Liver (tissue), 9 donors: Measurements from ENCODE around the gene DNM2. TPM values are rescaled to one million over a fixed set of nuclear protein-coding genes. Genes with fewer than 3 reads are reported as not detected.

Experiments used
- DNase-seq: peaks from one replicate; pipeline ENCODE4 v3.0.0-alpha.2; 2017; ENCODE audit warnings: low spot score
- H3K27ac ChIP-seq, 2 donors: one replicate each; pipeline ENCODE4 v1.7.0; 2013; ENCODE audit warnings: inconsistent platforms in 2 of 2, low read length in 2 of 2, control low read depth in 1 of 2, low read depth in 1 of 2, mild to moderate bottlenecking in 1 of 2
- H3K27me3 ChIP-seq, 4 donors: one replicate each; pipeline versions ENCODE4 v1.6.1 to v1.7.0; 2013; ENCODE audit warnings: low read length in 3 of 4, inconsistent platforms in 1 of 4, mild to moderate bottlenecking in 1 of 4, moderate library complexity in 1 of 4; ENCODE audit not compliant: control insufficient read depth in 4 of 4, insufficient read depth in 4 of 4
- H3K36me3 ChIP-seq, 4 donors: one replicate each; pipeline versions ENCODE4 v1.6.1 to v1.7.0; 2013; ENCODE audit warnings: low read length in 3 of 4, mild to moderate bottlenecking in 3 of 4, low read depth in 1 of 4, moderate library complexity in 1 of 4; ENCODE audit not compliant: control insufficient read depth in 4 of 4, insufficient read depth in 3 of 4
- H3K4me1 ChIP-seq, 4 donors: one replicate each; pipeline versions ENCODE4 v1.6.1 to v1.7.0; 2013; ENCODE audit warnings: low read length in 3 of 4, mild to moderate bottlenecking in 3 of 4, moderate library complexity in 1 of 4; ENCODE audit not compliant: control insufficient read depth in 4 of 4, insufficient read depth in 4 of 4
- H3K4me3 ChIP-seq, 3 donors: one replicate each; pipeline versions ENCODE4 v1.6.1 to v1.7.0; 2013; ENCODE audit warnings: low read length in 3 of 3, control low read depth in 1 of 3, low read depth in 1 of 3, mild to moderate bottlenecking in 1 of 3
- H3K9ac ChIP-seq, 2 donors: one replicate each; pipeline ENCODE4 v1.7.0; 2013; ENCODE audit warnings: low read length in 2 of 2, mild to moderate bottlenecking in 2 of 2, moderate library complexity in 2 of 2, control low read depth in 1 of 2, low read depth in 1 of 2
- H3K9me3 ChIP-seq, 4 donors: one replicate each; pipeline versions ENCODE4 v1.6.1 to v1.7.0; 2013; ENCODE audit warnings: low read length in 3 of 4; ENCODE audit not compliant: control insufficient read depth in 4 of 4
- ATF3 ChIP-seq: IDR thresholded peaks from 2 replicates; pipeline ENCODE4 v1.6.1; 2016; ENCODE audit warnings: antibody characterized with exemption
- EGR1 ChIP-seq, 2 donors: IDR thresholded peaks; 2 replicates each; pipeline ENCODE4 v1.6.1; 2016 to 2018; ENCODE audit warnings: antibody characterized with exemption in 2 of 2, low read depth in 2 of 2
- FOXA1 ChIP-seq: IDR thresholded peaks from 2 replicates; pipeline ENCODE4 v1.6.1; 2016; ENCODE audit warnings: antibody characterized with exemption
- FOXA2 ChIP-seq: IDR thresholded peaks from 2 replicates; pipeline ENCODE4 v1.6.1; 2016; ENCODE audit warnings: antibody characterized with exemption
- GABPA ChIP-seq, 2 donors: IDR thresholded peaks in 1 of 2; conservative IDR thresholded peaks in 1 of 2; 2 replicates each; pipeline ENCODE4 v1.6.1; 2016; ENCODE audit warnings: antibody characterized with exemption in 2 of 2, mild to moderate bottlenecking in 1 of 2, moderate library complexity in 1 of 2
- HNF4A ChIP-seq, 2 donors: conservative IDR thresholded peaks; 2 replicates each; pipeline ENCODE4 v1.6.1; 2016; ENCODE audit warnings: antibody characterized with exemption in 2 of 2, mild to moderate bottlenecking in 2 of 2
- HNF4G ChIP-seq: IDR thresholded peaks from 2 replicates; pipeline ENCODE4 v1.6.1; 2016; ENCODE audit warnings: antibody characterized with exemption
- JUND ChIP-seq, 2 donors: IDR thresholded peaks; 2 replicates each; pipeline ENCODE4 v1.6.1; 2016; ENCODE audit warnings: antibody characterized with exemption in 2 of 2
- MAX ChIP-seq: IDR thresholded peaks from 2 replicates; pipeline ENCODE4 v1.6.1; 2016; ENCODE audit warnings: antibody characterized with exemption
- NR2F2 ChIP-seq: IDR thresholded peaks from 2 replicates; pipeline ENCODE4 v1.6.1; 2016; ENCODE audit warnings: antibody characterized with exemption
- RAD21 ChIP-seq, 2 donors: IDR thresholded peaks; 2 replicates each; pipeline ENCODE4 v1.6.1; 2016; ENCODE audit warnings: antibody characterized with exemption in 2 of 2, mild to moderate bottlenecking in 2 of 2
- RXRA ChIP-seq, 2 donors: IDR thresholded peaks; 2 replicates each; pipeline ENCODE4 v1.6.1; 2017 to 2018; ENCODE audit warnings: antibody characterized with exemption in 2 of 2, mild to moderate bottlenecking in 1 of 2
- SP1 ChIP-seq: IDR thresholded peaks from 2 replicates; pipeline ENCODE4 v1.6.1; 2018; ENCODE audit warnings: antibody characterized with exemption, mild to moderate bottlenecking
- TAF1 ChIP-seq: conservative IDR thresholded peaks from 2 replicates; pipeline ENCODE4 v1.6.1; 2016; ENCODE audit warnings: antibody characterized with exemption, mild to moderate bottlenecking
- YY1 ChIP-seq: IDR thresholded peaks from 2 replicates; pipeline ENCODE4 v1.6.1; 2016; ENCODE audit warnings: antibody characterized with exemption, mild to moderate bottlenecking
- ZBTB33 ChIP-seq: IDR thresholded peaks from 2 replicates; pipeline ENCODE4 v1.6.1; 2016; ENCODE audit warnings: antibody characterized with exemption
- WGBS: extraction: QIAGEN DNeasy Blood & Tissue Kit; methylation state at CpG from one replicate; pipeline ENCODE4 v1.1.7; 2013; 5-methylcytosine and 5-hydroxymethylcytosine counted together
- polyA plus RNA-seq, 2 donors: library from polyadenylated mRNA; stranded (reverse) in 1 of 2; unstranded in 1 of 2; fragments of 200-250 nt in 1 of 2; fragments of >200 nt in 1 of 2; fragmentation: Nextera tagmentation in 1 of 2; extraction: Ambion mirVana in 1 of 2; gene quantifications; one replicate each; pipeline versions ENCODE4 v1.2.1 to v1.2.3, GENCODE V29; 2013 to 2015
- total RNA-seq, 2 donors: library from RNA; depleted of rRNA; stranded (reverse); fragments of >200 nt; gene quantifications; one replicate each; pipeline ENCODE4 v1.2.3, GENCODE V29; 2014
- TF ChIP-seq, protein P1 (sequence below): fragments of 150-350 bp; IDR thresholded peaks from 2 replicates; pipeline ENCODE4 v1.5.1; 2017; ENCODE audit warnings: improper control_type of control experiment, low read depth, low read length; ENCODE audit not compliant: missing input control
- TF ChIP-seq, protein P2 (sequence below): IDR thresholded peaks from 2 replicates; pipeline ENCODE4 v1.6.1; 2016; ENCODE audit warnings: antibody characterized with exemption, mild to moderate bottlenecking
- donor health status: healthy.
- donor health status: healthy.
- donor health status: healthy.
- donor health status: healthy.
- donor health status: healthy.

DNM2 gene
- total and polyA plus RNA-seq, 4 donors = 23.1 to 95.1 (median 59.1) TPM

DNA sequence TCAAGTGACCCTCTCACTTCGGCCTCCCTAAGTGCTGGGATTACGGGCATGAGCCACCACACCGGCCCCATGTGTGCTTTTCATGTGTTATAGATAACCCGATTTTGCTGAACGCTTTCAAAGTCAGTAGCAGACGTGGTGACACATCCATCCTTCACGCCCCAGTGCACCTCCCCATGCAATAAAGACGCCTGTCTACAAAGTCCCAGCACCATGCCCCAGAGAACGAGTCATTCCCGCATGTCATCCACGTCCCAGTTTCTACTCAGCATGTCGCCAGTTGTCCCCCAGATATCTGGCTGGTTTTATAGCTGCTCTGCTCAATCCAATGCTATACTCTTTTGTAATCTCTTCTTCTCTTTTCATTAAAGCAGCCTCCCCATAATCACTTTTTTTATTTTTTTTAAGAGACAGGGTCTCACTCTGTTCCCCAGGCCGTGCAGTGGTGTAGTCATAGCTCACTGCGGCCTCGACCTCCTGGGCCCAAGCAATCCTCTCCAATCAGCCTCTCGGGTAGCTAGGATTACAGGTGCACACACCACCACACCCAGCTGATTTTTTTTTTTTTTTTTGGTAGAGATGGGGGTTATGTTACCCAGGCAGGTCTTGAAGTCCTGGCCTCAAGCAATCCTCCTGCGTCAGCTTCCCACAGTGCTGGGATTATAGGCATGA, 42.5 kb downstream of the DNM2 start:
- Histone ChIP-seq H3K27me3 (no peaks in the 10 kb centered on the region), H3K27ac (no peak overlapping the region), H3K4me3 (no peak overlapping the region), H3K36me3 (peaks cover 0 to 8% (median 5%) of the 10 kb centered on the region in 4 donors), H3K4me1 (peaks cover 15 to 25% (median 21%) of the 10 kb centered on the region in 4 donors), H3K9me3 (no peaks in the 10 kb centered on the region), H3K9ac (no peak overlapping the region)
- no peak for TF ChIP-seq FOXA2
- TF ChIP-seq ZBTB33 = no peak
- TF ChIP-seq RAD21 (IDR thresholded peaks at IDR 0.05) = no peak
- no peak for TF ChIP-seq JUND (IDR thresholded peaks at IDR 0.05)
- TF ChIP-seq FOXA1 = no peak
- no peak for TF ChIP-seq GABPA (IDR thresholded peaks at IDR 0.05 in 1 of 2, conservative IDR thresholded peaks at IDR 0.05 in 1 of 2)
- no peak for TF ChIP-seq HNF4A (conservative IDR thresholded peaks at IDR 0.05)
- TF ChIP-seq YY1 = no peak
- TF ChIP-seq ATF3 = no peak
- TF ChIP-seq NR2F2 = no peak
- no peak for TF ChIP-seq RXRA (IDR thresholded peaks at IDR 0.05)
- TF ChIP-seq, protein P1, sequence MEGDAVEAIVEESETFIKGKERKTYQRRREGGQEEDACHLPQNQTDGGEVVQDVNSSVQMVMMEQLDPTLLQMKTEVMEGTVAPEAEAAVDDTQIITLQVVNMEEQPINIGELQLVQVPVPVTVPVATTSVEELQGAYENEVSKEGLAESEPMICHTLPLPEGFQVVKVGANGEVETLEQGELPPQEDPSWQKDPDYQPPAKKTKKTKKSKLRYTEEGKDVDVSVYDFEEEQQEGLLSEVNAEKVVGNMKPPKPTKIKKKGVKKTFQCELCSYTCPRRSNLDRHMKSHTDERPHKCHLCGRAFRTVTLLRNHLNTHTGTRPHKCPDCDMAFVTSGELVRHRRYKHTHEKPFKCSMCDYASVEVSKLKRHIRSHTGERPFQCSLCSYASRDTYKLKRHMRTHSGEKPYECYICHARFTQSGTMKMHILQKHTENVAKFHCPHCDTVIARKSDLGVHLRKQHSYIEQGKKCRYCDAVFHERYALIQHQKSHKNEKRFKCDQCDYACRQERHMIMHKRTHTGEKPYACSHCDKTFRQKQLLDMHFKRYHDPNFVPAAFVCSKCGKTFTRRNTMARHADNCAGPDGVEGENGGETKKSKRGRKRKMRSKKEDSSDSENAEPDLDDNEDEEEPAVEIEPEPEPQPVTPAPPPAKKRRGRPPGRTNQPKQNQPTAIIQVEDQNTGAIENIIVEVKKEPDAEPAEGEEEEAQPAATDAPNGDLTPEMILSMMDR = no peak
- no peak for TF ChIP-seq EGR1 (IDR thresholded peaks at IDR 0.05; ENCODE audit: low read depth in 2 of 2)
- TF ChIP-seq TAF1 = no peak
- WGBS = 85% methylated on average over 17 of the region's 17 CpGs
- no peak for DNase-seq

- no peak overlapping the region for H3K9ac ChIP-seq
- WGBS = 87% methylated on average over 19 of the region's 19 CpGs
- no peak for DNase-seq
- no peaks in the 10 kb centered on the region for H3K27me3 ChIP-seq
- peaks cover 0 to 8% (median 5%) of the 10 kb centered on the region in 4 donors for H3K36me3 ChIP-seq
- H3K4me1 ChIP-seq = peaks cover 25 to 36% (median 32%) of the 10 kb centered on the region in 4 donors
- no peak for TF ChIP-seq RXRA (IDR thresholded peaks at IDR 0.05)
- no peak for TF ChIP-seq HNF4G
- TF ChIP-seq JUND (IDR thresholded peaks at IDR 0.05) = no peak
- no peak for TF ChIP-seq RAD21 (IDR thresholded peaks at IDR 0.05)
- no peak for TF ChIP-seq YY1
- no peak for TF ChIP-seq EGR1 (IDR thresholded peaks at IDR 0.05; ENCODE audit: low read depth in 2 of 2)
- TF ChIP-seq SP1 = no peak
- TF ChIP-seq ATF3 = no peak
- TF ChIP-seq, protein P2, sequence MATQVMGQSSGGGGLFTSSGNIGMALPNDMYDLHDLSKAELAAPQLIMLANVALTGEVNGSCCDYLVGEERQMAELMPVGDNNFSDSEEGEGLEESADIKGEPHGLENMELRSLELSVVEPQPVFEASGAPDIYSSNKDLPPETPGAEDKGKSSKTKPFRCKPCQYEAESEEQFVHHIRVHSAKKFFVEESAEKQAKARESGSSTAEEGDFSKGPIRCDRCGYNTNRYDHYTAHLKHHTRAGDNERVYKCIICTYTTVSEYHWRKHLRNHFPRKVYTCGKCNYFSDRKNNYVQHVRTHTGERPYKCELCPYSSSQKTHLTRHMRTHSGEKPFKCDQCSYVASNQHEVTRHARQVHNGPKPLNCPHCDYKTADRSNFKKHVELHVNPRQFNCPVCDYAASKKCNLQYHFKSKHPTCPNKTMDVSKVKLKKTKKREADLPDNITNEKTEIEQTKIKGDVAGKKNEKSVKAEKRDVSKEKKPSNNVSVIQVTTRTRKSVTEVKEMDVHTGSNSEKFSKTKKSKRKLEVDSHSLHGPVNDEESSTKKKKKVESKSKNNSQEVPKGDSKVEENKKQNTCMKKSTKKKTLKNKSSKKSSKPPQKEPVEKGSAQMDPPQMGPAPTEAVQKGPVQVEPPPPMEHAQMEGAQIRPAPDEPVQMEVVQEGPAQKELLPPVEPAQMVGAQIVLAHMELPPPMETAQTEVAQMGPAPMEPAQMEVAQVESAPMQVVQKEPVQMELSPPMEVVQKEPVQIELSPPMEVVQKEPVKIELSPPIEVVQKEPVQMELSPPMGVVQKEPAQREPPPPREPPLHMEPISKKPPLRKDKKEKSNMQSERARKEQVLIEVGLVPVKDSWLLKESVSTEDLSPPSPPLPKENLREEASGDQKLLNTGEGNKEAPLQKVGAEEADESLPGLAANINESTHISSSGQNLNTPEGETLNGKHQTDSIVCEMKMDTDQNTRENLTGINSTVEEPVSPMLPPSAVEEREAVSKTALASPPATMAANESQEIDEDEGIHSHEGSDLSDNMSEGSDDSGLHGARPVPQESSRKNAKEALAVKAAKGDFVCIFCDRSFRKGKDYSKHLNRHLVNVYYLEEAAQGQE = no peak
- TF ChIP-seq, protein P1 = no peak
- TF ChIP-seq GABPA (IDR thresholded peaks at IDR 0.05 in 1 of 2, conservative IDR thresholded peaks at IDR 0.05 in 1 of 2) = no peak
- no peak for TF ChIP-seq MAX
- TF ChIP-seq HNF4A (conservative IDR thresholded peaks at IDR 0.05) = no peak
- no peak for TF ChIP-seq NR2F2
- TF ChIP-seq FOXA2 = no peak
- H3K4me3 ChIP-seq = no peak overlapping the region
- no peaks in the 10 kb centered on the region for H3K9me3 ChIP-seq
- H3K27ac ChIP-seq = no peak overlapping the region
Observed at GRCh38 chr19:10761443-10762250, 43.8 kb downstream of the DNM2 start.
